NOMO-1 treated with DMSO at 0.1 percent for 48 hours (cell line): ENCODE measurements around the gene MTCH2.
A peak's percentile ranks its signal among the peaks of the same experiment; 100 is the strongest.
"Not testable (repeated sequence)": the region's sequence is repeated elsewhere in the genome, so short reads cannot be mapped to it uniquely, and the experiment has no call there.

ENCODE experiments used
- DNase-seq: peaks from one replicate; lab custom pipeline; 2025; ENCODE audit not compliant: unreplicated experiment; lab: John Stamatoyannopoulos, UW

MTCH2 gene

GRCh38 chr11:47640506-47640905 is 1.9 kb downstream of the MTCH2 start:
- not testable (repeated sequence) for DNase-seq

GRCh38 chr11:47636331-47636730 is 6.0 kb downstream of the MTCH2 start:
- not testable (repeated sequence) for DNase-seq

DNA sequence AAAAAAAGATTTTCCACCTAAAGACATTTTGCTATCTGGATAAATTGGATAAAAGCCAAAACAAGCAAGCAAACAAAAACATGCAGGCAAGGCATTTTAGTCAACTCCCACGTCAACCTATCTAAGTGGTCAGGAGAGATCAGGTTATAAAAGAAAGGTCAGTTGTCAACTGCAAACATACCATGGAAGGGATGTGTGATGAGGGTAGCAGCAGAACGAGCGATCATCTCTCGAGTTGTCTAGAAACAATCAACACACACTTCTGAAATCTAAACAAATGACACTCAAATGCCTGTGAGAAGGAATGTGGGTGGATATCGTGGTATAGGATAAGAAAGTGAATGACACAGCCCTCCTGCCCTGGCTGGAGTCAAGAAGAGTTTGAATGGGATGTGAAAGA is 10.9 kb downstream of the MTCH2 start:
- no peak for DNase-seq

DNA sequence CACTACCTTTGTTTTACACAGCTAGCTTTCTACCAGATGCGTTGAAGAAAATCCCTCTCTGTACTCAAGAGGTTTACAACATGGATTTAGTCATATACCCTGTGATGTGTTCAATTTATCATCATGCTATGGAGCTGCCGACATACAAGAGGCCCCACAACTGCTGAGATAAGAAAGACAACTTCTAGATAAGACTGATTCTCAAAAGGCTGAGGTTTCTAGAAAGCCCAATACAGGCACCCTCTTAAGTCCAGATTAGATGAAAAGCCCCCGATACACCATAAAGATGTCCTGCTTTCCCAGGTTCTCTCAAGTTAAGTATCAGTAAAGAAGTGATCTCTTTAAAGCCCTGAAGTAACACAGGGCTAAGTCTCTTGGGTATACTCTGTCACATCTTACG is 14.3 kb downstream of the MTCH2 start:
- DNase-seq = no peak

- DNase-seq = no peak
Measured at GRCh38 chr11:47626234-47626633, 16.1 kb downstream of the MTCH2 start.

DNA sequence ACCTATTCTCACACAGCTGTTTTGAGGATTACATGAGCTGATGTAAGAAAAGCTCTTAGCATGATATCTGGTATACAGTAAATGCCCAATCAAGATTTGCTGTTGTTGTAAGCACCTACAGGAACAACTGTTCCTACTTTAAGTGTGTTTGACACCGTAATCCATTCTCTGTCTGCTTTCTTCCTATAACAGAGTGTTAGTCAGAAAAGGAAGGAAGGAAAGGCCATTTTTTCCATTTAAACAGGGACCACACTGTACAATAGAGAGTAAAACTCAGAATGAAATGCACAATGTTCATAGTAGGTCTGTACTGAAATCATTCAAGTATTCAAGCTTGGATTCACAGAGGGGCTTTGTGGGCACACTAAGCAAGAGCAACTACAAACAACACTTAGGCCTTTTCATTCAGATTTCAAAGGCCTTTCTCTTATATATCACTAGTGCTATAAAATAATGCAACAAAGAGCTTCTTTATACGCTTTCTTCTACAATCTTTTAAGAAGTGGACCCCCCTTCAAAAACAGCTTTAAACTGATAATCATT is 21.5 kb downstream of the MTCH2 start:
- no peak for DNase-seq

DNA sequence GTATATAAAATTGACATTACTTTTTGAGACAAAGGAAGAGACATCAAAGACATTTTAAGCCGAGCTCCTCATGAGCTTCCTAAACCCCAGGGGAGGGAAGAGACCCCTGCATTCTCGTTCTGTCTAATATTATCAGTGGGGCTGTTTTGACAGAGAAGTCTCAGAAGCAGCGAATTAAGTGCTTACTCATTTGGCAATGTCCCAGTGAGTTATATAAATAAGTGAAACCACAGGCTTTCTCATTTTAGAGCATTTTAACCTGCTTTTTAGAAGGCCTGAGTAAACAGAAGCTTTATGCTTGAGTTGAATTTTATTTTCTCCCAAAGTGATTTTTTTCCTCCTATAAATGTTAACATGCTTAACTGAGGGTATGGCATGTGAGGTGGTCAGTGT is 24.9 kb downstream of the MTCH2 start:
- DNase-seq = no peak

DNA sequence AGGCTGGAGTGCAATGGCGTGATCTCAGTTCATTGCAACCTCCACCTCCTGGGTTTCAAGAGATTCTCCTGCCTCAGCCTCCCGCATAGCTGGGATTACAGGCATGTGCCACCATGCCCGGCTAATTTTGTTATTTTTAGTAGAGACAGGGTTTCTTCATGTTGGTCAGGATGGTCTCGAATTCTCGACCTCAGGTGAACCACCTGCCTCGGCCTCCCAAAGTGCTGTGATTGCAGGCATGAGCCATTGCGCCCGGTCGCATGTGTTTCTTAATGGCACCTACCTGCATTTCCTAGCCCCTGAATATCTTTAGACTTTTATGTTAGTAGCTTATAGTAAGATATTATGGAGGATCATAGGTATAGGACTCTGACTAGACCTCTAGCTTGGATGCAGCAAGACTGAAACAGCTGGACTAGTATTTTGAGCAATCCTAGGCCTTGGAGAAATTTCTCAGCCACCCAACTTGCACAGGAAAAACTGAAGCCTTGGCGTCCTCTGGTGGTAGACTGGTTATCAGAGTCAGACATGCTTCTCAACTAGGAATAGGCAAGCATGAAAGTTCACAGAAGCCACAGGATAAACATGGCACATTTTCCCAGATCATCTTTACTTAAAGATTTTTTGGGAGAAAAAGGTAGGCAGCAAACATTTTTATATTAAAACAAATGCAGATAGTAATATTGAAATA is 25.5 kb downstream of the MTCH2 start:
- DNase-seq = peak; percentile 76

- no peak for DNase-seq
Measured at GRCh38 chr11:47615249-47615648, 27.1 kb downstream of the MTCH2 start.

DNA sequence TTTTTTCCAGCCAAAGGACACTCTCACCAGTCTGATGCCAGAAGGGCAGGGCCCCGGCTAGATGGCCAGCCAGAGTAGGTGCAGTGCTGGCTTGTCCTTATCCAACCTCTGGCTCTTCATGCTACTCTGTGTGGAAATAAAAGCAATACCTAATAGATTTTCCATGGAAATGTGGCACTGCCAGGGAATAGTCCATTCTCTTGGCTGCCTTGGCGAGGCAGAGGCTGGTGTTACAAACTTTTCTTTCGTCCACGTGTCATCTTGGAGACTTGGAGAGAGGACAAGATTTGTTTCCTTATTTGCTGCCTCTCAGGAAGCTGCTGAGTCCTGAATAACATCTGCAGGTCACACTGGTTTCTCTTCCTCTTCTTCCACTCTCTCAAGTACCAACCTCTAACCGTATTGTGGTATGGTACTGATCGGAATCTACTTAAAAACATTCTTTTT is 31.0 kb downstream of the MTCH2 start:
- peak; percentile 96 for DNase-seq

GRCh38 chr11:47609675-47610074 is 32.7 kb downstream of the MTCH2 start:
- no peak for DNase-seq

GRCh38 chr11:47607380-47607779 is 35.0 kb downstream of the MTCH2 start:
- no peak for DNase-seq

DNA sequence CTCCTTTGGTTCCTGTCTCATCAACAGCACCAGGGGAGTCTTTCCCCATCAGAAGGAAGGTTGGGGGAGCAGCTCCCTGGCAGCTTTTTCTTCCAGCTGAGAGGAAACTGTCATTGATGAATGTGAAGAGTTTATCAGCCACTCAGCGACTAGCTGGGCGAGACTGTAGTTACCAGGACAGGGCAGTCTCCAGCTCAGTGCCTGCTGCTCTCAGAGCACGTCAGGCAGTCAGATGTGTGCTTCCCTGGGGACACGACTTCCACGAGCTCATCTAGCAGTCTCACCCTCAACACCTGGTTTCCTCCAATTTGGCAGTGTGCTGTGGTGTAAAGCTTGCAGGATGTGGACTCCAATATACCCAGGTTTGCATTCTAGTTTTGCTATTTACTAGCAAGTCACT is 35.6 kb downstream of the MTCH2 start:
- no peak for DNase-seq

DNA sequence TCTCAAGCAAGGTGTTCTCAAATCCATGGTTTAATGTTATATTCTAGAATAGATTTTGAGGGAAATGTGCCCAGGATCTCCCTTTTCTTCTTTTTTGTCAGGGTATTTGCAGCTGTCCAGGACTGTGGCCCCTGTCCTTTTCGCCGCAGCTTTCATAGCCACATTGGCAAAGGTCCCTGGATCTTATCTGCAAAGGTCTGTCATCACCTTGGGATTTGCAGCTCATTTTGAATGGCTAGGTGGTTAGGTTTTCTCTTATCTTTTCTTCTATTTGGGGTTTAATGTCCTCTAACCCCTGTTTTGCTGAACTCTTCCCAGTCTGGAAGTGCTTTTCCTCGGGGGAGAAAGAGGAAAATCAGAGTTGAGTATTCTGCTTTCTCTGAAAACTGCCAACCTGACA is 36.4 kb downstream of the MTCH2 start:
- DNase-seq = no peak

DNA sequence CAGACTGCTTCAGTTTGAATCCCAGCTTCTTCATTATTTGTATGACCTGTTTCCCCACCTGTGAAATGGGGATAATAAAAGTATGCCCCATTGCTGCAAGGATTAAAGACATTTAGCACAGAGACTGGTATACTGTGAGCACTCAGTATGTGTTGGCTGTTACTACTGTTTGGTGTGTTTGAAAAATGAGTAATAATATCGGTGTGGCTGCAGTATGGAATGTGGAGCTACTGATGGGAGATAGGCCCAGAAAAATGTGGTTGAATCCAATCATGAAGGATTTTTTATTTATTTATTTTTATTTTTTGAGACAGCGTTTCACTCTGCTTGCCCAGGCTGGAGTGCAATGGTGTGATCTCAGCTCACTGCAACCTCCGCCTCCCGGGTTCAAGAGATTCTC is 39.1 kb downstream of the MTCH2 start:
- DNase-seq = no peak

DNA sequence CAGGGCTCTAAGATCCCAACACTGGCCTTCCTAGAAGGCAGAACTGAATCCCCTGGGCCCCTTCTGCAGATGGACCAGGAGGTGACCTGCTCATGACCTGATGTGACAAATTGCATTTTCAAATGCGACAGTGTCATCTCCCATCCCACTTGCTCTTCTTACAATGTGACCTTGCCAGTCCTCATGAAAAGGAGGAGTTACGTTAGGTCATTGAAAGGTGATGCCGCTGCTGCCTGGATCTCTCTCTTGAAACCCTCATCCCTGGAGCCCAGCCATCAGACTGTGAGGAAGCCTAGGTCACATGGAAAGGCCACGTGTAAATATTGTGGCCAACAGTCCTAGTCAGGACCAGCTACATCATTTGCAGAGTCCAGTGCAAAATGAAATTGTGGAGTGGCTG is 42.5 kb downstream of the MTCH2 start:
- DNase-seq = no peak

DNA sequence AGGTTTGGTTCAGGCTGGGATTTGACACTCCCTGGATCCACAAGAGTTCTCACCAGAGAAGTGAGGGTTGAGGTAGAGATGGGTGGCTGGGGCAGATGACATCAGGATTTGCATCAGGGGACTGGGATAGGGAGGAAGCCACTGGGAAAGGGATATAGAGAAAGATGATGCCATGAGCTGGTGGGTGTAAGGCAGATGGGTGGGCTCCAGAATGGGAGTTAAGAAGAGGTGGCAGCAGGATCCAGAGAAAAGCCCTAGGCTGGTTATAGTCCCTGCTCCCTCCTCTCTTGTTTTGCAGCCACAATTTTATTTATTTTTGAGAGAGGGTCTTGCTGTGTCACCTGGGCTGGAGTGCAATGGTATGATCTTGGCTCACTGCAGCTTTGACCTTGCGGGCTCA is 46.4 kb downstream of the MTCH2 start:
- no peak for DNase-seq

GRCh38 chr11:47595029-47595428 is 47.3 kb downstream of the MTCH2 start:
- no peak for DNase-seq

GRCh38 chr11:47593934-47594855 is 48.2 kb downstream of the MTCH2 start, which contains the start of gene C1QTNF4:
TSS of gene C1QTNF4 (minus strand) at chr11:47594411. CDS start at chr11:47590810, 3,601 bp downstream.
- DNase-seq = no peak

DNA sequence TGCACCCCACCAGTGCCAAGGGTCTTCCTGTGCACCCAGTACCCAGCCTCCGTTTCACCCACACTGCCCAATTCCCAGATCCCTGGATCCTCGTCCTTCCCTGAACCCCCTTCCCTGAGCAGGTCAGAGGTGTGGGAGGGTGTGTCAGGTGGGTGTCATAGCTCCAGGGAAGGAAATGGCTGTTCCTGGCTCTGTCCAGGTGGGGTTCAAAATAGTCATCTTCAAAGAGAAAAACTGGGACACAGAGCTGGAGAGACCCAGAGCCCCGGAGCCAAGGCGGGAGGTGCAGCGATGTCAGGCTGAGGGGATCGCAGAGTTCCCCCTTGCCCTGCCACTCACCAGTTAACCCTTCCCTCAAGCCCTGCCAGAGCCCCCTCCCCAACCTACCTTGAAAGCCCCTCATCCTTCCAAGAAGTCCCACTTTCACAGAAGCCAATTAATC is 48.8 kb downstream of the MTCH2 start:
- no peak for DNase-seq

GRCh38 chr11:47592970-47593369 is 49.4 kb downstream of the MTCH2 start:
- no peak for DNase-seq

GRCh38 chr11:47592251-47592650 is 50.1 kb downstream of the MTCH2 start:
- peak; percentile 48 for DNase-seq
